Measurements from ENCODE around the gene THAP4.

- TF ChIP-seq CTCF (IDR thresholded peaks at IDR 0.05; ENCODE audit: insufficient read depth, low read length, poor library complexity, severe bottlenecking) (no peak), EZH2phosphoT487 (conservative IDR thresholded peaks at IDR 0.05; ENCODE audit: low read length) (no peak)
Observed at GRCh38 chr2:241564596-241565410, 72.2 kb downstream of the THAP4 start.

All from SU-DHL-6 (cell line).